H1 (cell line): ENCODE measurements around the gene MECP2. TPM values are rescaled to one million over a fixed set of nuclear protein-coding genes. Genes with fewer than 3 reads are reported as not detected.

ENCODE experiments used
- CTCF ChIA-PET: fragments of 300-600 bp; sonication (Branson Sonifier 250); formaldehyde crosslinking; loops from one replicate; lab custom pipeline; 2021; ENCODE audit not compliant: partially characterized antibody; lab: Charles Lee
- POLR2A ChIA-PET: fragments of 300-600 bp; sonication (Branson Sonifier 250); formaldehyde crosslinking; loops from one replicate; lab custom pipeline; 2021; ENCODE audit warnings: inconsistent platforms; ENCODE audit not compliant: partially characterized antibody; lab: Charles Lee
- DNase-seq, 2 experiments: peaks; one replicate each; pipeline versions ENCODE4 v3.0.0 to v3.0.0-alpha.2; 2010 to 2022; ENCODE audit warnings: low spot score in 2 of 2, low read depth in 1 of 2, mixed read lengths in 1 of 2
- FAIRE-seq: peaks from 2 replicates; lab custom pipeline; 2011; peaks lifted over from hg19 to GRCh38; lab: Jason Lieb, UNC
- H2AFZ ChIP-seq: 2 replicates; pipeline ENCODE4 v1.8.1; 2012; ENCODE audit warnings: low read length, inconsistent platforms
- H2AK5ac ChIP-seq: 2 replicates; pipeline ENCODE4 v1.6.1; 2013; ENCODE audit warnings: low read depth, low read length
- H2BK120ac ChIP-seq: replicated peaks from 2 replicates; pipeline ENCODE3; 2013; ENCODE audit warnings: low read depth, low read length, inconsistent platforms
- H2BK12ac ChIP-seq: 2 replicates; pipeline ENCODE4 v1.6.1; 2013; ENCODE audit warnings: low read depth, low read length
- H2BK15ac ChIP-seq: 2 replicates; pipeline ENCODE4 v1.6.1; 2013; ENCODE audit warnings: low read length
- H2BK20ac ChIP-seq: 2 replicates; pipeline ENCODE4 v1.6.1; 2013; ENCODE audit warnings: low read length
- H2BK5ac ChIP-seq: 2 replicates; pipeline ENCODE4 v1.6.1; 2013; ENCODE audit warnings: low read depth, low read length
- H3K14ac ChIP-seq: 2 replicates; pipeline ENCODE4 v1.6.1; 2013; ENCODE audit warnings: inconsistent platforms; ENCODE audit not compliant: insufficient read length
- H3K18ac ChIP-seq: 2 replicates; pipeline ENCODE4 v1.6.1; 2013; ENCODE audit warnings: low read length; ENCODE audit errors: extremely low read depth
- H3K23ac ChIP-seq: 2 replicates; pipeline ENCODE4 v1.6.1; 2013; ENCODE audit warnings: inconsistent platforms; ENCODE audit not compliant: insufficient read length
- H3K23me2 ChIP-seq: 2 replicates; pipeline ENCODE4 v1.6.1; 2013; ENCODE audit warnings: low read depth, low read length
- H3K27ac ChIP-seq: 2 replicates; pipeline ENCODE4 v1.6.1; 2011; ENCODE audit warnings: low read depth, low read length, inconsistent platforms
- H3K27me3 ChIP-seq, 4 experiments: replicated peaks in 1 of 4; 1 replicate in 1 of 4; 2 replicates in 3 of 4; pipeline versions ENCODE4 v1.6.1 to v1.8.1; 2011 to 2013; ENCODE audit warnings: low read length in 3 of 4, mild to moderate bottlenecking in 3 of 4, inconsistent platforms in 2 of 4, mixed read lengths in 2 of 4, moderate library complexity in 1 of 4; ENCODE audit not compliant: control insufficient read depth in 3 of 4, insufficient read depth in 3 of 4; ENCODE audit errors: extremely low read depth in 1 of 4
- H3K36me3 ChIP-seq, 4 experiments: 2 replicates each; pipeline versions ENCODE4 v1.6.1 to v1.8.1; 2011 to 2013; ENCODE audit warnings: mild to moderate bottlenecking in 4 of 4, low read length in 3 of 4, moderate library complexity in 2 of 4, control low read depth in 1 of 4, inconsistent platforms in 1 of 4; ENCODE audit not compliant: insufficient read depth in 4 of 4, control insufficient read depth in 2 of 4
- H3K4ac ChIP-seq: replicated peaks from 2 replicates; pipeline ENCODE3; 2013; ENCODE audit warnings: low read length, low read depth, mixed read lengths, inconsistent platforms; ENCODE audit not compliant: insufficient read length
- H3K4me1 ChIP-seq, 4 experiments: replicated peaks in 1 of 4; 1 replicate in 1 of 4; 2 replicates in 3 of 4; pipeline versions ENCODE4 v1.6.1 to v1.8.1; 2011 to 2013; ENCODE audit warnings: low read length in 3 of 4, inconsistent platforms in 2 of 4, mixed read lengths in 1 of 4; ENCODE audit not compliant: insufficient read depth in 4 of 4, control insufficient read depth in 3 of 4
- H3K4me2 ChIP-seq, 2 experiments: 2 replicates each; pipeline versions ENCODE4 v1.6.1 to v1.8.1; 2011 to 2013; ENCODE audit warnings: low read depth in 2 of 2, low read length in 2 of 2, control low read depth in 1 of 2, inconsistent platforms in 1 of 2, mild to moderate bottlenecking in 1 of 2; ENCODE audit not compliant: insufficient read depth in 1 of 2
- H3K4me3 ChIP-seq, 4 experiments: fragments of 200-600, 300-600 bp in 1 of 4; sonication (generic), shearing (Covaris generic), sonication (Bioruptor Twin) in 1 of 4; 2 replicates each; pipeline versions ENCODE4 v1.5.1 to v1.8.1; 2011 to 2016; ENCODE audit warnings: low read length in 4 of 4, low read depth in 3 of 4, control low read depth in 2 of 4, inconsistent platforms in 2 of 4, mild to moderate bottlenecking in 2 of 4, mixed read lengths in 1 of 4, moderate library complexity in 1 of 4; ENCODE audit not compliant: insufficient read depth in 2 of 4; ENCODE audit errors: extremely low read depth in 1 of 4
- H3K56ac ChIP-seq: replicated peaks from 2 replicates; pipeline ENCODE3; 2013; ENCODE audit warnings: low read depth, mild to moderate bottlenecking, mixed read lengths, low read length, inconsistent platforms; ENCODE audit not compliant: insufficient read length
- H3K79me1 ChIP-seq: 2 replicates; pipeline ENCODE4 v1.6.1; 2013; ENCODE audit warnings: low read depth, low read length, control low read depth
- H3K79me2 ChIP-seq, 2 experiments: 2 replicates each; pipeline versions ENCODE4 v1.6.1 to v1.8.1; 2012 to 2013; ENCODE audit warnings: low read length in 2 of 2, mild to moderate bottlenecking in 2 of 2, inconsistent platforms in 1 of 2; ENCODE audit not compliant: insufficient read depth in 2 of 2, control insufficient read depth in 1 of 2
- H3K9ac ChIP-seq, 4 experiments: replicated peaks in 1 of 4; 1 replicate in 1 of 4; 2 replicates in 3 of 4; pipeline versions ENCODE4 v1.6.1 to v1.8.1; 2011 to 2013; ENCODE audit warnings: low read depth in 3 of 4, low read length in 3 of 4, control low read depth in 2 of 4, mild to moderate bottlenecking in 2 of 4, moderate library complexity in 2 of 4, inconsistent platforms in 1 of 4; ENCODE audit errors: extremely low read depth in 1 of 4
- H3K9me3 ChIP-seq, 2 experiments: 2 replicates each; pipeline versions ENCODE4 v1.6.1 to v1.8.1; 2012 to 2013; ENCODE audit warnings: mild to moderate bottlenecking in 2 of 2, moderate library complexity in 2 of 2, control low read depth in 1 of 2, inconsistent platforms in 1 of 2, low read depth in 1 of 2, low read length in 1 of 2, mixed read lengths in 1 of 2; ENCODE audit not compliant: insufficient read depth in 2 of 2
- H4K20me1 ChIP-seq, 2 experiments: replicated peaks in 1 of 2; 2 replicates each; pipeline versions ENCODE3 to v1.8.1; 2011 to 2013; ENCODE audit warnings: inconsistent platforms in 2 of 2, low read length in 2 of 2, mild to moderate bottlenecking in 1 of 2; ENCODE audit not compliant: insufficient read depth in 2 of 2, control insufficient read depth in 1 of 2
- H4K5ac ChIP-seq: 2 replicates; pipeline ENCODE4 v1.6.1; 2013; ENCODE audit warnings: low read length, low read depth, mixed read lengths, inconsistent platforms; ENCODE audit not compliant: insufficient read length
- H4K8ac ChIP-seq: 2 replicates; pipeline ENCODE4 v1.8.0; 2013; ENCODE audit warnings: mild to moderate bottlenecking, moderate library complexity, low read length, inconsistent platforms; ENCODE audit not compliant: insufficient read depth; ENCODE audit errors: extremely low read depth
- H4K91ac ChIP-seq: replicated peaks from 2 replicates; pipeline ENCODE3; 2013; ENCODE audit warnings: low read length, mixed read lengths, inconsistent platforms; ENCODE audit not compliant: insufficient read length
- ASH2L ChIP-seq: fragments of 200-600, 300-600 bp; sonication (generic); IDR thresholded peaks from one replicate; pipeline ENCODE4 v1.7.1; 2017; ENCODE audit warnings: low read length
- NANOG ChIP-seq: IDR thresholded peaks from 2 replicates; pipeline ENCODE4 v1.6.1; 2011; ENCODE audit warnings: low read length, low read depth, mild to moderate bottlenecking, inconsistent platforms; ENCODE audit not compliant: insufficient read depth, poor library complexity, severe bottlenecking
- RFX5 ChIP-seq: IDR thresholded peaks from 2 replicates; pipeline ENCODE4 v1.6.1; 2011; ENCODE audit warnings: low read depth, low read length, improper control_type of control experiment, borderline replicate concordance
- SP1 ChIP-seq: IDR thresholded peaks from 2 replicates; pipeline ENCODE4 v1.6.1; 2011; ENCODE audit warnings: low read depth, low read length
- TBP ChIP-seq: IDR thresholded peaks from 2 replicates; pipeline ENCODE4 v1.6.1; 2011; ENCODE audit warnings: low read depth, low read length, improper control_type of control experiment
- WGBS, 2 experiments: shearing (Covaris generic) in 1 of 2; methylation state at CpG; one replicate each; pipeline versions ENCODE4 v1.1.6 to v1.1.7; 2013 to 2015; ENCODE audit warnings: low lambda C conversion rate in 2 of 2, mixed read lengths in 2 of 2, inconsistent platforms in 1 of 2, low coverage in 1 of 2, missing lambda C conversion rate in 1 of 2; ENCODE audit not compliant: insufficient replicate concordance in 2 of 2, insufficient coverage in 1 of 2, insufficient read length in 1 of 2; ENCODE audit errors: extremely low coverage in 1 of 2, missing lambda C conversion rate in 1 of 2; 5-methylcytosine and 5-hydroxymethylcytosine counted together
- polyA plus RNA-seq, 7 experiments: library from polyadenylated mRNA; depleted of rRNA in 3 of 7; stranded (reverse) in 5 of 7; unstranded in 2 of 7; fragments of >200 nt in 5 of 7; fragments of 200-250 nt in 2 of 7; gene quantifications; 1 replicate in 5 of 7; 2 replicates in 1 of 7; 4 replicates in 1 of 7; pipeline versions ENCODE4 v1.2.1 to v1.2.3, GENCODE V29; 2011 to 2013; ENCODE audit warnings: missing spikeins in 2 of 7, mixed read lengths in 2 of 7
- total RNA-seq: library from RNA; stranded (reverse); fragmentation: NEBNext Ultra II Directional; extraction: Animal tissue kit (Norgen Biotek cat#: 25700); gene quantifications from 2 replicates; pipeline ENCODE4 v1.2.1, GENCODE V29; 2021

The MECP2 gene
- total and polyA plus RNA-seq, 2 of the 8 experiments (the other 6 are each of a cell fraction or from before 2014, with no cell fraction given) = 5.0 to 32.4 TPM

- Histone ChIP-seq H3K4ac (no peak overlapping the region), H2BK15ac (no peak overlapping the region), H3K79me2 (peaks cover 0 to 42% of the 10 kb centered on the region in 2 experiments; a peak in 2 of 4 replicates), H3K56ac (no peak overlapping the region), H4K8ac (no peak overlapping the region), H3K9ac (no peak overlapping the region), H3K4me3 (no peak overlapping the region), H3K23me2 (no peaks in the 10 kb centered on the region), H3K27me3 (no peaks in the 10 kb centered on the region), H2BK20ac (no peak overlapping the region), H3K79me1 (peaks cover 4% of the 10 kb centered on the region; the same call in 1 of the 2 replicates), H2AK5ac (no peak overlapping the region), H2BK12ac (no peak overlapping the region), H3K23ac (no peak overlapping the region), H4K91ac (no peak overlapping the region), H3K18ac (no peak overlapping the region), H3K9me3 (no peaks in the 10 kb centered on the region), H3K4me1 (no peaks in the 10 kb centered on the region), H3K27ac (no peak overlapping the region), H3K36me3 (no peaks in the 10 kb centered on the region; a peak in 3 of 8 replicates), H4K5ac (no peak overlapping the region), H4K20me1 (peaks cover 3 to 9% of the 10 kb centered on the region in 2 experiments), H2BK5ac (no peak overlapping the region), H3K14ac (no peak overlapping the region), H2BK120ac (no peak overlapping the region)
- DNase-seq = no peak
- POLR2A ChIA-PET = no interaction called here
- CTCF ChIA-PET = interaction anchor here (1.3 kb wide), 1 partner anchor 45 kb away, joined by 3 read pairs; no protein-coding TSS in a partner anchor
- whole genome bisulfite sequencing, 2 experiments = 91% methylated on average over 1 of the region's 1 CpG; no CpG with 5 or more reads in 1 of the 2 experiments
- FAIRE-seq = no peak
- no peak for TF ChIP-seq ASH2L
- TF ChIP-seq SP1 = no peak
- no peak for TF ChIP-seq NANOG
- no peak for TF ChIP-seq RFX5
- no peak for TF ChIP-seq TBP
- TF ChIP-seq, all 59 proteins: peak for 0
- Histone ChIP-seq H2AFZ (no peak overlapping the region), H3K4me2 (no peak overlapping the region)
Measured at GRCh38 chrX:154059231-154059630, 38.3 kb downstream of the MECP2 start.
